ENCODE measurements around the gene STPG3. TPM values are rescaled to one million over a fixed set of nuclear protein-coding genes. Genes with fewer than 3 reads are reported as not detected.

Gene STPG3
- total and polyA plus RNA-seq, 2 of the 4 experiments (the other 2 are of a cell fraction), result not detected

GRCh38 chr9:137247916-137248175 is 3.2 kb upstream of the STPG3 start:
- H2BK5ac ChIP-seq (ENCODE audit: low read depth, low read length, poor library complexity, severe bottlenecking), result no peak overlapping the region
- in situ Hi-C loops (cut with MboI; ENCODE audit: low sequenced_read_pairs), result no loop called here
- H3K4me1 ChIP-seq (ENCODE audit: control insufficient read depth, insufficient read depth, low read length), result peaks cover 5% of the 10 kb centered on the region; the same call in 1 of the 2 replicates
- H3K9me1 ChIP-seq (ENCODE audit: insufficient read depth, low read length), result peaks cover 4% of the 10 kb centered on the region
- H4K20me1 ChIP-seq (ENCODE audit: insufficient read depth, low read length), result peaks cover 19% of the 10 kb centered on the region
- H2BK15ac ChIP-seq (ENCODE audit: low read depth, low read length), result no peak overlapping the region
- H4K5ac ChIP-seq (ENCODE audit: low read depth, low read length), result no peak overlapping the region
- DNase-seq (no peak), ATAC-seq (ENCODE audit: low read depth) (no peak)
- no peak overlapping the region for H2BK120ac ChIP-seq (ENCODE audit: low read depth, low read length)
- H3K4me3 ChIP-seq (ENCODE audit: insufficient read depth, low read depth, low read length), result no peak overlapping the region
- H2AFZ ChIP-seq (replicated peaks; ENCODE audit: low read length, poor library complexity), result no peak overlapping the region
- BruUV-seq (replicated peaks), result no TSS peak
- dilution Hi-C loops (cut with HindIII; ENCODE audit: low sequenced_read_pairs, unreplicated experiment), result no loop called here
- no peak overlapping the region for H3K14ac ChIP-seq (replicated peaks; ENCODE audit: low read depth, low read length)
- ChIA-PET CTCF (no interaction called here), POLR2A (ENCODE audit: unreplicated experiment) (no interaction called here)
- H4K91ac ChIP-seq (ENCODE audit: insufficient read depth, low read depth, low read length), result no peak overlapping the region
- peaks cover 9% of the 10 kb centered on the region for H3K36me3 ChIP-seq (ENCODE audit: control insufficient read depth, insufficient read depth, low read length)
- no peaks in the 10 kb centered on the region for H3K9me3 ChIP-seq (ENCODE audit: control insufficient read depth, insufficient read depth, low read length)
- H4K8ac ChIP-seq (ENCODE audit: low read depth in 2 of 2, low read length in 2 of 2), result no peak overlapping the region
- H3K4ac ChIP-seq (ENCODE audit: low read depth, low read length), result no peak overlapping the region
- no peak overlapping the region for H3K18ac ChIP-seq (ENCODE audit: low read depth, low read length)
- no peak overlapping the region for H3K9ac ChIP-seq (ENCODE audit: low read depth, low read length)
- no peak overlapping the region for H2BK20ac ChIP-seq (ENCODE audit: low read depth, low read length)
- H3K4me2 ChIP-seq (ENCODE audit: low read depth, low read length), result no peak overlapping the region
- H3K79me1 ChIP-seq (ENCODE audit: low read depth in 1 of 2, low read length in 2 of 2), result peaks cover 3 to 17% of the 10 kb centered on the region in 2 experiments; a peak in 3 of 4 replicates
- no peak overlapping the region for H3K56ac ChIP-seq (ENCODE audit: extremely low read depth, insufficient read depth, low read length)
- peak overlapping the region; percentile 58 for H2AK9ac ChIP-seq (replicated peaks; ENCODE audit: low read depth, low read length, poor library complexity)
- no peak for TF ChIP-seq MAZ (IDR thresholded peaks at IDR 0.05; ENCODE audit: borderline replicate concordance, low read depth, low read length)
- no peak for TF ChIP-seq RAD21 (IDR thresholded peaks at IDR 0.05; ENCODE audit: low read length)
- no peak for TF ChIP-seq USF2 (IDR thresholded peaks at IDR 0.05; ENCODE audit: low read depth, low read length)
- TF ChIP-seq MXI1 (IDR thresholded peaks at IDR 0.05; ENCODE audit: borderline replicate concordance, low read depth, low read length), result no peak
- no peak for TF ChIP-seq POLR2A (IDR thresholded peaks at IDR 0.05; ENCODE audit: low read depth, low read length)
- no peak for TF ChIP-seq ELK1 (IDR thresholded peaks at IDR 0.05; ENCODE audit: borderline replicate concordance, low read depth, low read length)
- no peak for TF ChIP-seq NFE2L2 (IDR thresholded peaks at IDR 0.05; ENCODE audit: low read depth, low read length)
- TF ChIP-seq FOS (IDR thresholded peaks at IDR 0.05; ENCODE audit: low read depth, low read length), result no peak
- no peak for TF ChIP-seq CTCF (conservative IDR thresholded peaks at IDR 0.05; ENCODE audit: low read depth, low read length)
- TF ChIP-seq BHLHE40 (IDR thresholded peaks at IDR 0.05; ENCODE audit: low read depth, low read length), result no peak
- TF ChIP-seq CEBPB (IDR thresholded peaks at IDR 0.05; ENCODE audit: low read depth, low read length), result no peak
- no peak for TF ChIP-seq SMC3 (IDR thresholded peaks at IDR 0.05; ENCODE audit: low read depth, low read length)
- no peak for TF ChIP-seq MAFK (IDR thresholded peaks at IDR 0.05; ENCODE audit: low read depth, low read length)
- no peak for TF ChIP-seq RCOR1 (IDR thresholded peaks at IDR 0.05; ENCODE audit: insufficient replicate concordance, low read length)
- TF ChIP-seq CHD1 (IDR thresholded peaks at IDR 0.05; ENCODE audit: low read depth, low read length), result no peak
- no peak for TF ChIP-seq RFX5 (IDR thresholded peaks at IDR 0.05; ENCODE audit: low read depth, low read length)
- no peaks in the 10 kb centered on the region for H3K27me3 ChIP-seq (ENCODE audit: control insufficient read depth, insufficient read depth, low read length)
- no CpG with 5 or more reads among the region's 6 CpGs for WGBS, 2 experiments (ENCODE audit: extremely low coverage in 2 of 2, insufficient read length in 1 of 2)
- no peak overlapping the region for H3K23ac ChIP-seq (ENCODE audit: low read depth, low read length)
- no peak overlapping the region for H2AK5ac ChIP-seq (ENCODE audit: low read depth, low read length)
- no peak overlapping the region for H3K27ac ChIP-seq (ENCODE audit: insufficient read depth, low read length)
- intact Hi-C loops (cut with micrococcal nuclease), result no loop called here

Data from IMR-90 (cell line).